ENCODE results near the gene SMC3. TPM values are rescaled to one million over a fixed set of nuclear protein-coding genes. Genes with fewer than 3 reads are reported as not detected.

Gene SMC3
- total and polyA plus RNA-seq, 2 of the 4 experiments (the other 2 are of a cell fraction): 15.0 to 15.2 TPM

DNA sequence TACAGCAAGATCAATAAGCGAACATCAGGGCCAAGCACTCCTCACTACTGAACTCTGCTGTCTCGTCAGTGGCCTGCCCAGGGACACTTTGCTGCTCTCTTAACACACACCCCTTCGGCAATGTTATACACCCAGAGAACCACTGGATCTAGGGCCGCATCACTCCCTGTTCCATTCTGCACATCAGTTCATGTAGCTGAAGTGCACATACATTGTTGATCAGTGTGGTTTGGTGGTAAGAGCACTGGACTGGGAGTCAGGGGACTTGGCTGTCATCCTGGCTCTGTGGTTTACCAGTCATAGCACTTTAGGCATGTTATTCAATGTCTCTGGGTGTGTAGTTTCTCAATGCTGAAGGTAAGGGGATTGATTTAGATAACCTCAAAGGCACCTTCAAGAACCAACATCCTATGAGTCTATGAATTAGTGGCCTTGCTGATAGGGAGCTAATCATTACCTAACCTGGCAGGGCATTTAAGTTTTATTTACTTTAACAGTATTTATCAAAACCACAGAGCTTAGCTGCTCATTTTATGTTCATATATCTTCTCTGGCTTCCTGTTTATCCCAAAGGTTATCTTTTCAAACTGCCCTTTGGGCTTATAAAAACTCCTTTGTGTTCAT lies 45.0 kb upstream of the SMC3 start:
- TF ChIP-seq CEBPB (IDR thresholded peaks at IDR 0.05; ENCODE audit: low read depth, low read length) (0 out of 2 replicates have a peak, but pooled peaks have one; percentile 4), MXI1 (IDR thresholded peaks at IDR 0.05; ENCODE audit: borderline replicate concordance, low read depth, low read length) (no peak)
- Histone ChIP-seq H3K23ac (ENCODE audit: low read depth, low read length) (no peak overlapping the region), H2BK120ac (ENCODE audit: low read depth, low read length) (no peak overlapping the region), H4K5ac (ENCODE audit: low read depth, low read length) (no peak overlapping the region), H3K36me3 (ENCODE audit: control insufficient read depth, insufficient read depth, low read length) (no peaks in the 10 kb centered on the region), H3K4me3 (ENCODE audit: insufficient read depth, low read depth, low read length) (no peak overlapping the region), H3K79me1 (ENCODE audit: low read depth in 1 of 2, low read length in 2 of 2) (peaks cover 0 to 17% of the 10 kb centered on the region in 2 experiments; a peak in 2 of 4 replicates), H2AFZ (replicated peaks; ENCODE audit: low read length, poor library complexity) (peak overlapping the region; percentile 5), H3K14ac (replicated peaks; ENCODE audit: low read depth, low read length) (peak overlapping the region; percentile 29; the same call in 1 of the 2 replicates), H3K56ac (ENCODE audit: extremely low read depth, insufficient read depth, low read length) (no peak overlapping the region), H3K27me3 (ENCODE audit: control insufficient read depth, insufficient read depth, low read length) (no peaks in the 10 kb centered on the region), H2BK20ac (ENCODE audit: low read depth, low read length) (no peak overlapping the region), H2AK5ac (ENCODE audit: low read depth, low read length) (peak overlapping the region; percentile 49), H4K91ac (ENCODE audit: insufficient read depth, low read depth, low read length) (no peak overlapping the region), H3K18ac (ENCODE audit: low read depth, low read length) (no peak overlapping the region), H4K20me1 (ENCODE audit: insufficient read depth, low read length) (peaks cover 7% of the 10 kb centered on the region; the same call in 1 of the 2 replicates), H3K4me1 (ENCODE audit: control insufficient read depth, insufficient read depth, low read length) (peaks cover 9% of the 10 kb centered on the region), H3K9ac (ENCODE audit: low read depth, low read length) (no peak overlapping the region), H3K4me2 (ENCODE audit: low read depth, low read length) (no peak overlapping the region), H4K8ac (ENCODE audit: low read depth in 2 of 2, low read length in 2 of 2) (no peak overlapping the region), H2BK15ac (ENCODE audit: low read depth, low read length) (no peak overlapping the region), H3K27ac (ENCODE audit: insufficient read depth, low read length) (no peak overlapping the region), H3K9me3 (ENCODE audit: control insufficient read depth, insufficient read depth, low read length) (no peaks in the 10 kb centered on the region), H2AK9ac (replicated peaks; ENCODE audit: low read depth, low read length, poor library complexity) (no peak overlapping the region), H3K4ac (ENCODE audit: low read depth, low read length) (no peak overlapping the region), H3K9me1 (ENCODE audit: insufficient read depth, low read length) (peaks cover 22% of the 10 kb centered on the region), H2BK5ac (ENCODE audit: low read depth, low read length, poor library complexity, severe bottlenecking) (no peak overlapping the region)
- DNase-seq: peak; percentile 65
- ATAC-seq (ENCODE audit: low read depth): peak; percentile 33; the same call in 1 of the 2 replicates
- BruUV-seq (replicated peaks): no TSS peak
- no CpG with 5 or more reads among the region's 4 CpGs for WGBS, 2 experiments (ENCODE audit: extremely low coverage in 2 of 2, insufficient read length in 1 of 2)
- CTCF ChIA-PET: interaction anchor here (0.6 kb wide), 1 partner anchor 27 kb away, joined by 3 read pairs; no protein-coding TSS in a partner anchor
- POLR2A ChIA-PET (ENCODE audit: unreplicated experiment): no interaction called here
- dilution Hi-C loops (cut with HindIII; ENCODE audit: low sequenced_read_pairs, unreplicated experiment): no loop called here
- in situ Hi-C loops (cut with MboI; ENCODE audit: low sequenced_read_pairs): no loop called here
- intact Hi-C loops (cut with micrococcal nuclease): no loop called here
